Measurements from ENCODE around the gene TTC36. TPM values are rescaled to one million over a fixed set of nuclear protein-coding genes. Genes with fewer than 3 reads are reported as not detected.
A peak's percentile ranks its signal among the peaks of the same experiment; 100 is the strongest.

The TTC36 gene
- total RNA-seq, 1 experiment from 2014 or later = 1.6 TPM

- H3K4me1 Mint-ChIP-seq = no peaks in the 10 kb centered on the region
- no peak overlapping the region for H2BK5ac ChIP-seq (ENCODE audit: insufficient read length, low read length)
- no peak for DNase-seq
- 0 out of 7 replicates have a peak overlapping the region, but pooled peaks of 1 of the 3 experiments have one; percentile 60 for H3K27ac Mint-ChIP-seq
- H3K9ac ChIP-seq (ENCODE audit: extremely low read depth, insufficient read length, low read length) = no peak overlapping the region
- H2BK20ac ChIP-seq (ENCODE audit: low read depth, low read length, poor library complexity, severe bottlenecking) = no peak overlapping the region
- H3K79me2 ChIP-seq (ENCODE audit: insufficient read depth, low read length) = no peaks in the 10 kb centered on the region
- H2BK15ac ChIP-seq (ENCODE audit: low read depth, low read length) = no peak overlapping the region
- no peak overlapping the region for H2AFZ ChIP-seq (ENCODE audit: low read length)
- no peak overlapping the region for H3K27ac ChIP-seq (ENCODE audit: insufficient read length, low read depth, low read length)
- H3K4me2 ChIP-seq (ENCODE audit: insufficient read depth, insufficient read length, low read length) = no peak overlapping the region
- no peak overlapping the region for H2BK12ac ChIP-seq (ENCODE audit: insufficient read length, low read depth, low read length)
- no peak overlapping the region for H4K91ac ChIP-seq (ENCODE audit: insufficient read length, low read depth, low read length)
- H3K4me1 ChIP-seq (ENCODE audit: insufficient read depth, low read length) = no peaks in the 10 kb centered on the region
- no peak overlapping the region for H3T11ph ChIP-seq (ENCODE audit: low read length)
- H3K27me3 ChIP-seq (ENCODE audit: insufficient read depth, low read length) = no peaks in the 10 kb centered on the region
- no CpG with 5 or more reads among the region's 4 CpGs for WGBS (ENCODE audit: extremely low coverage, insufficient read length, low lambda C conversion rate)
- no peaks in the 10 kb centered on the region for H3K9me3 Mint-ChIP-seq
- no peak overlapping the region for H4K8ac ChIP-seq (replicated peaks; ENCODE audit: insufficient read length, low read depth, low read length)
- no peak overlapping the region for H3K14ac ChIP-seq (ENCODE audit: insufficient read depth, low read length)
- H3K18ac ChIP-seq (ENCODE audit: insufficient read length, low read depth, low read length) = no peak overlapping the region
- H3K9me3 ChIP-seq (ENCODE audit: control insufficient read depth, low read depth, low read length) = no peaks in the 10 kb centered on the region
- H2BK120ac ChIP-seq (ENCODE audit: low read depth, low read length, poor library complexity, severe bottlenecking) = no peak overlapping the region
- no peaks in the 10 kb centered on the region for H3K79me1 ChIP-seq (ENCODE audit: insufficient read depth, low read depth, low read length, poor library complexity, severe bottlenecking)
- H4K20me1 ChIP-seq (ENCODE audit: control insufficient read depth, insufficient read depth, insufficient read length) = no peaks in the 10 kb centered on the region
- H3K56ac ChIP-seq (ENCODE audit: insufficient read length, low read depth, low read length) = no peak overlapping the region
- H4K5ac ChIP-seq (ENCODE audit: insufficient read length, low read depth, low read length) = no peak overlapping the region
- H3K36me3 Mint-ChIP-seq (ENCODE audit: insufficient read depth in 1 of 3, low read depth in 3 of 3) = peaks cover 30 to 74% (median 73%) of the 10 kb centered on the region in 3 experiments; a peak in 6 of 7 replicates
- H2AK5ac ChIP-seq (ENCODE audit: insufficient read length, low read length) = no peak overlapping the region
- H3K23ac ChIP-seq (ENCODE audit: insufficient read length, low read depth, low read length) = no peak overlapping the region
- no peak for TF ChIP-seq CTCF (conservative IDR thresholded peaks at IDR 0.05)
- H3K4me3 Mint-ChIP-seq = no peak overlapping the region
- H3K27me3 Mint-ChIP-seq (ENCODE audit: low read depth) = no peaks in the 10 kb centered on the region
- no peaks in the 10 kb centered on the region for H3K23me2 ChIP-seq (ENCODE audit: insufficient read length, low read depth, low read length, poor library complexity, severe bottlenecking)
- H3K4ac ChIP-seq (ENCODE audit: low read depth, low read length) = no peak overlapping the region
Measured at GRCh38 chr11:118491041-118491440, 36.2 kb upstream of the TTC36 start.
